NCI-H526 (cell line): ENCODE results near the gene MYO5B.
A peak's percentile ranks its signal among the peaks of the same experiment; 100 is the strongest.
"Not testable (repeated sequence)": the region's sequence is repeated elsewhere in the genome, so short reads cannot be mapped to it uniquely, and the experiment has no call there.

Experiments used
- DNase-seq, 2 experiments: peaks; one replicate each; lab custom pipeline; 2025; lab: John Stamatoyannopoulos, UW

Gene MYO5B

DNA sequence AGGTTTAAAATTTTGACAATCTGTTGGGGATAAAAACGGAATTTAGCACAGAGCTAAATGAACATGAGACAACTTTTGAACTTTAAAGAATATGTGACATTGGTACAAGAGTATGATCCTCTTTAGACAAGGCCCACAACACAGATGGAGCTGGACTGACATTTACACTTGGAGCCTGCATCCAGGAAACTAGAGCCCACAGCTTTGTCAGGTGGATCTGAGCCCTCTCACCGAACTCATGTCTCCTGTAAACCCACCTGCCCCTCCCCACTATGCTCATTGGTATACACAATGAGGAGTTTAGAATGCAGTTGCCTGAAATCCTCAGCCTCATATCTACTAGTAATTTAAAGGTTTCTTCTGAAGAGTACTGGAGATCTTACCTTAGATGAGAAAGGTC, 359.5 kb downstream of the MYO5B start:
- no peak for DNase-seq

DNA sequence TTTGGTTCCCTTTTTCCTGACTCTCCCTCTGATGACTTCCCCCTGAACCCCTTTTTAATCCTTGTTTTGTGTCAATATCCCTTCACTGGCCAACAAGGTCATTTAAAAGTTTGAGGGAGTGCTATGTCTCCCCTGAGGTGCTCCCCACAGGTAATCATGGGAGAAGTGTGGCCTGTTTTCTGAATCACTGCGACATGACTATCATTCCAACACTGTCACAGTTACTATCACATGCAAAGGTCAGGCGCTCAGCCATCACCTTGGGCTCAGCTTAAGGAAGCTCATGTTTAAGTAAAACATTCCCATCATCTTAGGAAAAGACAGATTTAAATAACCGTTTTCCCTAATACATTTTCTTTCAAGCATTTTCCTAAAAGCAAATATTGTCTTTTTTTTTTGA, 360.7 kb downstream of the MYO5B start:
- DNase-seq, result no peak

DNA sequence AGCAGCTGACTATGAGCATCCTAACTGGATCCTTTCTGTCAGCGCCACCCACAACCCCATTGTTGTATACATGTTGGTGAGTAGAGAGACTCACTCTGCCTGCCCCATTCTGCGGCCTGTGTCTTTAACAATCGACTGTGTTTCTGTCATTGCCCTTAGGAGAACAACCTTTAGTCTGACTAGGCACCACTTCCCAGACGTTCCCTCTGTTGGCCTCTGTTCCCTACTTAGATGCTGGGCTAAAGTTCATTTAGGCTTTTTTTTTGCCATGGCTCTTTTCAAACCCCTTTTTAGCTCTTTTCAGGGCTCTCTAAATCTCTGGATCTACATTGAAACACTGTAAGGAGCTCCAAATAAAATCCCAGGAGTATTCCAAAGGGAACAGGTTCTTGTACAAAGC, 361.1 kb downstream of the MYO5B start:
- DNase-seq, result no peak

DNA sequence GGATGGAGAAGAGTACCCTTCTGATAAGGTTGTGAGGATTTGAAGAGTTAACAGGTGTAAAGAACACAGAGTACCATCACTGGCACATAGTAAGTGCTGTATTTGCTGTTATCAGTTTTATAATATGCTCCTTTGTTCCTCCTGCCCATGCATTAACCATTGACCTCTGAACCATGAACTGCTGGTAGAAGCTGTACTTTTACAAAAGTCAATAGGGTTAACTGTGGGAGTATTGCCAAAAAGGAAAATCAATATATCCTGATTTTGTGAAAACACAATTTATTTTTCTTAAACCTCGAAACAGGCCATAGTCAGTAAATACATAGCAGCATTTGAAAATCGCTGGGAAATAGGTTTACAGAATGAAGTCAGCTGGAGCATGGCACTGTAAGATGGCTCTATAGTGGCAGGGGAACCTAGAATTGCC, 362.7 kb downstream of the MYO5B start:
- no peak for DNase-seq

DNA sequence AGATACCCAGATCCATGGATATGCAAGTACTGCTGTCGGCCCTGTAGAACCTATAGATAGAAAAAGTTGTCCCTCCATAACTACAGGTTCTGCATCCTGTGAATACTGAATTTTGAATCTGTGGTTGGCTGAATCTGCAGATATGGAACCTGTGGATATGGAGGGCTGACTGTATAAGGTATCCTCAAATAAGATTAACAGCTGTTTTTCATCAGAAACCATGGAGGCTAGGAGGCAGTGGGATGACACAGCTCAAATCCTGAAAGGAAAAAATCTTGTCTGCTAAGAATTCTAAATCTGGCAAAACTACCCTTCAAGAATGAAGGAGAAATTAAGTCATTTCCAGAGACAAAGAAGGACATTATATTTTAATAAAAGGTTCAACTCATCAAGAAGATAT, 367.0 kb downstream of the MYO5B start:
- DNase-seq, result no peak

DNA sequence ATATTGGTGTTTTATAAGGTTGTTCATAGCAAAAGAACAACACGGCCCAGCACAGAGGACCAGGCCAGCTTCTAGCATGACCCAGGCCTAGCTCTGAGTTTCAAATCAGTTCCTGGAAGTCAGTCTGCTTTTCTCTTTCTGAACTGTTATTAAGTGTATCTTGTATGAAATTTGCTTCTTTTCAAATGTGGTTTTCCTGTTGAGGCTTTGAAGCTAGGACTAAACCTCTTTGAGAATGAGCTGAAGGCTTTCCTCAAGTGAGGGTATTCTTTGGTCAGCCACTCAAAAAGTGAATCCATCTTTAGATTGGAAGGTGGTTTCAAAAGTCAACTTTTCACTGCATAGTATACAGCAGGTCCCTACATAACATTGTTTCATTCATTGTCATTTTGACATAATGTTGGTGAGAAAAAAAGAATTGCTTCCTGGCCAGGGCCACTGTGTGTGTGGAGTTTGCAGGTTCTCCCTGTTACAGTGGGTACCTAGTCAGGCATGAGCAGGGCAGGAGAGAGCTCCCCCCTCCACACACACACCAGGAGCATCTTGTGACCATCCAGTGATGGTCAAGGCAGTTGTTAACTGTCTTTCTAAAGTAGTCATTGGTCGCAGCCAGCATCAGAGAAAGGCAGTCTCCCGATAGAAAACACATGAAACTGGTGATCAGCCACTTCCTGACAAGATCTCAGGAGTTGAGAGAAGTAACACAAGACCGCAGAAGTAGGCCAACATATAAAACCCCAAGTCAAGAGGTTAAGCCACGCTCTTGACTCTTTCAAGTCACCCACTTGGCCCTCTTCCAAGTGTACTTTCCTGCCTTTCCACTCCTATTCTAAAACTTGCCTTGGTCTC, 374.9 kb downstream of the MYO5B start:
- no peak for DNase-seq

DNA sequence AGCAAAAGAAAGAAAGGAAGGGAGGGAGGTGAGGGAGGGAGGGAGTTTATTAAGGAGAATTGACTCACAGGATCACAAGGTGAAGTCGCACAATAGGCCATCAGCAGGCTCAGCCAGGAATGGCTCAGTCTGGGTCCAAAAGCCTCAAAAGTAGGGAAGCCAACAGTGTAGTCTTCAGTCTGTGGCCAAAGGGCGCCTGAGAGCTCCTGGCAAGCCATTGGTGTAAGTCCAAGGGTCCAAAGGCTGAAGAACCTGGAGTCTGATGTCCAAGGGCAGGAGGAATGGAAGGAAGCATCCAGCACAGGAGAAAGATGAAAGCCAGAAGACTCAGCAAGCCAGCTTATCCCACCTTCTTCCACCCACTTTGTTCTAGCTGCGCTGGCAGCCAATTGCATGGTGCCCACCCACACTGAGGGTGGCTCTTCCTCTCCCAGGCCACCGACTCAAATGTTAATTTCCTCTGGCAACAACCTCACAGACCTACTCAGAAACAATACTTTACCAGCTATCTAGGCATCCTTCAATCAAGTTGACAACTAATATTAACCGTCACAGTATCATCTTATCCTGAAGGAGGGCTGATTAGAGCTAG, 375.8 kb downstream of the MYO5B start:
- DNase-seq, result no peak

DNA sequence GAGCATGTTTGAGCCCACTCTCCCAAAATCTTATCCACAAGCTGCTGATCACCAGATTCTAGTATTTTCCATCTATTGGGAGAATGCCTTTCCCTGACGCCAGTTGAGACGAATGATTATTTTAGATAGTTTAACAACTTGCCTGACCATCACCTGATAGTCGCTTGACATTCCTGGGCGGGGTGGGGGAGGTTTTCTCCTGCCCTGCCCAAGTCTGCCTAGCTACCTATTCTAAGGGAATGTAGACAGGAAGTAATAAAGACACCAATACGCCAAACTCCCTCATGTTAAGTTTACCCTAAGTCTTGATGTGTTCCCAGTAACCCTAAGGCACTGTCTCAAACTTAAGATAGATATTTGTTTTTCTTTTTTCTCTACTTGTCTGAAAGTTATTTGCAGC, 377.0 kb downstream of the MYO5B start:
- no peak for DNase-seq

DNA sequence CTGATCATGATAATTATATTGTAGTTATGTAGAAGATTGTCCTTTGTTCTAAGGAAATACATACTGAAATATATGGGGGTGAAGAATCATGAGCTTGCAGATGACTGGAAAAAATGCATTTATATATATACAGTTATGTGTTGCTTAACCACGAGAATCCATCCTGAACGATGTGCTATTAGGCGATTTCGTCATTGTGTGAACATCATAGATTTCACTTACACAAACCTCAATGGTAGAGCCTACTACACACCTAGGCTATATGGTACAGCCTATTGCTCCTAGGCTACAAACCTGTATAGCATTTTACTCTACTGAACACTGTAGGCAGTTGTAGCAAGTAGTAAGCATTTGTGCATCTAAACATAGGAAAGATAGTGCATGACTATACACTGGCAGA, 379.0 kb downstream of the MYO5B start:
- no peak for DNase-seq

DNA sequence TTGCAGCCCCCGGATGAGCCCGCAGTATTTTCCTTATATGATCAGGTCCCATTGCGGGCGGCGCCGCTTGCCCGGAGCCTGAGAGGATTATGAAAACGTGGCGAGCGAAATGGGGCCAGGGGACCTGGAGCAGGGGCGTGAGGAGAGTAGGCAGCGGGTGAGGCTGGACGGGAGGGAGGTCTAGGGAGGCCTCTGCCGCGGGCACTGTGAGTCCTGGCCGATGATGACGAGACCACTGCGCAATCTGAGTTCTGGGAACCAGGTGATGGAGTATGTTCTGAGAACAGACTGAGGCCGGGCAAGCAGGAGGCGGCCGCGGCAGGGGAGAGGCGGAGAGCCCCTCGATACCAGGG, 380.8 kb downstream of the MYO5B start:
- DNase-seq, result peak; percentile 45 to 81

DNA sequence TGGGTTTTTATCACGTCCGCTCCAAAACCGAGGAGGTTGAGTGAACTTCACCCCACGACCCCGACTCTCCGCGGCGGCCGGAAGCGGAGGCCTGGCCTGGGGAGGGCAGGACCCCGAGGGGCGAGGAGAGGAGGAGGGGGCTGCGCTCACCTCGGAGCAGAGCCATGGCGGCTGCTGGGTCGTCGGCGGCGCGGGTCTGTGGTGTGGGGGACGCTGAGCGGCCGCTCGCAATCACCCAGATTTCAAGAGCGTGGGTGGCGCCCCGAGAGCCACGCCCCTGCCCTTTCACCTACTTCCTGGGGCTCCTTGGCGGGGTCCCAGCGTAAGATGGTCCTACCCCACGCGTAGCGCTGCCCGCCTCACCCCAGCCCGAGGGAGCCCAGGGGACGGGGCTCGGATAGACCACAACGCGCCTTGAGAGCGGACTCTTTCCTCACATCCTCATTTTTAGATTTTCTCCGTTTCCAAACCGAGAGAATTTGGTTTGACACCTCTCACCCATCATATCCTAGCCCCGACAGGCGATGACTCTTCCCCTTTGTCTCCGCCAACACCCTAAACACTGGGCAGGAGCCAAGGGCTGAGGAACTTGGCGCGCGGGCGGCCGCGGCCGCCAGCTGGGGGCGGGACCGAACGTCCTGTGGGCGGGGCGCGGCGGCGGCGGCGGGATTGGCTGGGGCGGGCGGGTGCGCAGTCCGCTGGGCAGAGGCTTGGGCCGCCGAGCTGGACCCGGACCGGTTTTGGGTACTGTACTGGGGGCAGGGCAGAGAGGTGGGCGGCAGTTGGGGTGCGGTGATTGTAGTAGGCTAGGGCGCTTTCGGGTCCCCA, 381.4 kb downstream of the MYO5B start, which contains the start of gene ACAA2:
Gene ACAA2, minus strand, starts transcription at position 215 of the 828 bp plus-strand sequence. Its CDS starts 49 bp downstream, at position 166.
- peak; percentile 68 to 87 for DNase-seq

DNA sequence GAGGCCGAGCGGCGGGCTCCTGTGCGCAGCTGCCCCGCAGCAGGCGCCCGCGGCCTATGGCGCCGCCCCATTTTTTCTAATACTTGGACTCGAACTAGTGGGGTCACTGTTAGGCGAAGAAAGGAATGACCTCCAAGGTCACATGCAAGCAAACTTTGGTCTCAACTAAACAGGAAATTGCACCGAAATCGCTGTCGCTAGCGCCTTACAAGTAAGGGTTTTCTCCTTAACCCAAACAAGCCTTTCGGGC, 382.0 kb downstream of the MYO5B start:
- DNase-seq, result peak in 1 of 2 experiments; percentile 39

DNA sequence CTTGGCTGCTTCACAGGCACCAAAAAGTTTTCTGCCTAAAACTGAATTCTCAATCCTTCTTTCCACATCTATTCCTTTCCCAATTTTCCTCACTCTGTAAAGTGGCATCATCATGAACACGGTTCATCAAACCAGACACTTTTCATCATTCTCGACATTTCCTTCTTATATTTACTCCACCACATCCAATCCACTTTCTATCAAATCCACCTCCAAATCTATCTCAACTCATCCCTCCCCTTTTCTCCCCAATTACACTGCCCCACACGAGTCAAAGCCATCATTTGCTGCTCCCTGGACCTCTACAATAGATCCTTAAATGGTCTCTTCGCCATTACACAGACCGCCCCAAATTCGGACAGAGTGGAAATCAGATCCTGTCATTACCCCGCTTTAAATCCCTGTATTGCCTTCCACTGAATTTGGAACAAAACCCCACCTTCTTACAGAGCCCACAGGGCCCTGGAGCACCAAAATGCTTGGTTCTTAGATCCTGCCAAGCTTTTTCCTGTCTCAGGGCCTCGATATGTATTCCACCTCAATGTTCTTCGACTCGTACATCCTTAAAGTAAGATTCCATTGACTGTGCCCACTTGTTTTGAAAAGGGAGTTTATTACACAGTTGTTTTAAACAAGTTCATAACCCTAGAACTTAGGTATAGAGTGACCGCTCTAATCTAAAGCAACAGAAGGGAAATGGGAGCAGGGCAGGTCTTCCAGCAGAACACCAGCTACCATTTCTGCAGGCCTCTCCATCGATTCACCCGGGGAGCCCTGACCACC, 382.5 kb downstream of the MYO5B start:
- peak; percentile 27 to 66 for DNase-seq

DNA sequence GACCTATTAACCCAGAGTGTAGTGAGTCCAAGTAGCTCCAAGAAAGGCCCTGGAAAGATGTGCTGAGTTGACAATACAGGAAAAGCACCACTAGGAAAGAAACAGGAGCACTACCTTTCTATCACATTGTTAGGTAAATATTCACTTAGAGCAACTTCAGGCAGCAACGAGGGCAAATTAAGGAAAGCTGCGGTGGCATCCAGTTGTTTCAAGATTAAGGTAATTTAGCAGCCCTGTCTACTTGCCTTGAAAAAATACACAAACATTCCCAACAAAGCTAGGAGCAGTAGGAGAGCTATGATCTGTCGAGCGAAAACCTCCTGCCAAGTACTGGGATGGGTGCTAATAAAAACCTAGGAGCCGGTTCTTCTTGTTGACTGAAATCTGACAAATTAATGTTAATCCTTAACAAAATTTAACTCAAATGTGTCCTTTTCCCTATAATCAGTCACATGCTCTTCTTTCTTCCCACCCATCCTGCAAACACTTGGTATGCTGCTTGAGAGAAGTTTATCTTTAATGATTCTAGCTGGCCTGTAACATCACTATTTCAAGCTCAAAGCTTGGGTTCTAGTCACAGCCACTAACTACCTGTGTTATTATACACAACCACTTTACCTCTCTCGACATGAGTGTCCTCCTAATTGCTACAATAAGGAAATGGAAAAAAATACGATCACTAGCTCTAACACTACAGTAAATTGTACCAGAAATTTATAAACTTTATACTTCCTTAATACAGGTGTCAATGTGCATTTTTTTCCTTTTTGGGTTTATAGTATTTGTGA, 383.6 kb downstream of the MYO5B start:
- peak in 1 of 2 experiments; percentile 31 for DNase-seq

DNA sequence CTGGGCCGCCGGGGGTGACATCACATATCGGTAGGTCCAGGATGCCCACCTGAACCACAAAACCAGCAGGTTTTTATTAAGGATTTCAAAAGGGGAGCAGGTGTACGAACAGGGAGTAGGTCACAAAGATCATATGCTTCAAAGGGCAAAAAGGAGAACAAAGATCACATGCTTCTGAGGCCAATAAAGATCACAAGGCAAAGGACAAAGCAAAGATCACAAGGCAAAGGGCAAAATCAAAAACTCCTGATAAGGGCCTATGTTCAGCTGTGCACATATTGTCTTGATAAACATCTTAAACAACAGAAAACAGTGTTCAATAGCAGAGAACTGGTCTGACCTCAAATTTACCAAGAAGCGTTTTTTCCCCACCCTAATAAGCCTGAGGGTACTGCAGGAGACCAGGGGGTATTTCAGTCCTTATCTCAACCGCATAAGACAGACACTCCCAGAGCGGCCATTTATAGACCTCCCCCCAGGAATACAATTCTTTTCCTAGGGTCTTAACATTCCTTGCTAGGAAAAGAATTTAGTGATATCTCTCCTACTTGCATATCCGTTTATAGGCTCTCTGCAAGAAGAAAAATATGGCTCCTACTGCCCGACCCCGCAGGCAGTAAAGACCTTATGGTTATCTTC, 386.3 kb downstream of the MYO5B start:
- DNase-seq, result not testable (repeated sequence)

DNA sequence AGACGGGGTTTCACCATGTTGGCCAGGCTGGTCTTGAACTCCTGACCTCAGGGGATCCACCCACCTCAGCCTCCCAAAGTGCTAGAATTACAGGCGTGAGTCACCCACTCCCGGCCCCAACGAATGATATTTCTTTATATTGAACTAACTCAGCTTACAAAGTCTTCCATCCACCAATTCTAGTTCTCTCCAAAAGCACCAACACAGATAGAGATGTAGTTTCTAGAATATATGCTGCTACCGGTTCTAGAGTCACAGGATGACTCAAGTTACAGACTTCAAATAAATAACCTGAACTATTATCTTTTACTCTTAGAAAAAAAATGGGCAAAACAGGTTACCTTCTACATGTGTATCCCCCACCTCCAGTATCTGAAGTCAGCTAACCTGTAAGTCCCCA, 390.9 kb downstream of the MYO5B start:
- DNase-seq, result no peak

DNA sequence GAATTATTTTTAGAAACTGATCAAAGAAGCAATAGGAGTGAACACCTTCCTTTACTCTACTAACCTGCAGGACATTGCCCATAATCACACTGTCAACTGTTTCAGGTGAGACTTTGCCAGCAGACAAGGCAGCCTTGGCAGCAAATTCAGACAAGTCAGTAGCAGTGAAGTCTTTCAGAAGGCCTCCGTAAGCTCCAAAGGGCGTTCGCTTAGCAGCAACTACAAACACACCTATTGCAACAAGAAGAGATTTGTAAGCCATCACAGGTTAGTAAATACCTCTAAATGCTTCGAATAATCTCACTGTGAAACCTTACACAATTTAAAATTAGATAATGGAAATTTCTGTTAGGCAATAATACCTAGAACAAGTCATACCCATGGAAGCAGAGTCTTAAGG, 392.3 kb downstream of the MYO5B start:
- DNase-seq, result no peak

DNA sequence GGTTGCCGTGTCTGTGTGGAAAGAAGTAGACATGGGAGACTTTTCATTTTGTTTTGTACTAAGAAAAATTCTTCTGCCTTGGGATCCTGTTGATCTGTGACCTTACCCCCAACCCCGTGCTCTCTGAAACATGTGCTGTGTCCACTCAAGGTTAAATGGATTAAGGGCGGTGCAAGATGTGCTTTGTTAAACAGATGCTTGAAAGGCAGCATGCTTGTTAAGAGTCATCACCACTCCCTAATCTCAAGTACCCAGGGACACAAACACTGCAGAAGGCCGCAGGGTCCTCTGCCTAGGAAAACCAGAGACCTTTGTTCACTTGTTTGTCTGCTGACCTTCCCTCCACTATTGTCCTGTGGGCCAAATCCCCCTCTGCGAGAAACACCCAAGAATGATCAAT, 394.5 kb downstream of the MYO5B start:
- DNase-seq, result not testable (repeated sequence)

DNA sequence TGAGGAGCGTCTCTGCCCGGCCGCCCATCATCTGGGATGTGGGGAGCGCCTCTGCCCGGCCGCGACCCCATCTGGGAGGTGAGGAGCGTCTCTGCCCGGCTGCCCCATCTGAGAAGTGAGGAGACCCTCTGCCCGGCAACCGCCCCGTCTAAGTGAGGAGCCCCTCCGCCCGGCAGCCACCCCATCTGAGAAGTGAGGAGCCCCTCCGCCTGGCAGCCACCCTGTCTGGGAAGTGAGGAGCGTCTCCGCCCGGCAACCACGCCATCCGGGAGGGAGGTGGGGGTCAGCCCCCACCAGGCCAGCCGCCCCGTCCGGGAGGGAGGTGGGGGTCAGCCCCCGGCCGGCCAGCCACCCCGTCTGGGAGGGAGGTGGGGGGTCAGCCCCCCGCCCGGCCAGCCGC, 395.1 kb downstream of the MYO5B start:
- not testable (repeated sequence) for DNase-seq

DNA sequence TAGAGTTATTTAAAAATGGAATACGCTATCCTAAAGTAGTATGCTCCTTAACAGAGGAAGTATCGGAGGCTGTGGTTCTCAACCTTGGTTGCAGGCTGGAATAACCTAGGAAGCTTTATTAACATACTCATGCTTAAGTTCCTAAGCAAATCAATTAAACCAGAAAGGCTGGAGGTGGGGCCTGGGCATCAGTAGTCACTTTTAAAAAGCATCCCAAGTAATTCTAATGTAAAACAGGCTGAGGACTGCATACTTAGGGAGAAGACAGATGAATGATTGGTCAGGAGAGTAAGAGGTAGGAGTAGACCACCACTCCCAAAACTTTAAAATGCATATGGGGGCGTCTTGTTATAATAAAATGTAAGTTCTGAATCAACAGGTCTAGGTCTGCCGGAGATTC, 396.9 kb downstream of the MYO5B start:
- no peak for DNase-seq
